ENCODE measurements around the gene TEX22. TPM values are rescaled to one million over a fixed set of nuclear protein-coding genes. Genes with fewer than 3 reads are reported as not detected.

The TEX22 gene, protein sequence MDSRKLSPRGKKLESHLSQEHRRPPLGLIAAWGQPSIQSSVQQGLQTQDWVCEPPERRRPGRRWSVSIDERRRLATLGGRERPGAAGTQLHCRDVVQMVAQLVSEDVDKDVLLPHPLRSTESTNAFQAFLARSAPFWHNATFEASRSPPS
- total RNA-seq (1 to 10 TPM in 1 of 2 donors, under 1 TPM in 1; 0.60 to 1.7 TPM), total RNA-seq (1.7 to 2.8 reads per million in 2 donors)

DNA sequence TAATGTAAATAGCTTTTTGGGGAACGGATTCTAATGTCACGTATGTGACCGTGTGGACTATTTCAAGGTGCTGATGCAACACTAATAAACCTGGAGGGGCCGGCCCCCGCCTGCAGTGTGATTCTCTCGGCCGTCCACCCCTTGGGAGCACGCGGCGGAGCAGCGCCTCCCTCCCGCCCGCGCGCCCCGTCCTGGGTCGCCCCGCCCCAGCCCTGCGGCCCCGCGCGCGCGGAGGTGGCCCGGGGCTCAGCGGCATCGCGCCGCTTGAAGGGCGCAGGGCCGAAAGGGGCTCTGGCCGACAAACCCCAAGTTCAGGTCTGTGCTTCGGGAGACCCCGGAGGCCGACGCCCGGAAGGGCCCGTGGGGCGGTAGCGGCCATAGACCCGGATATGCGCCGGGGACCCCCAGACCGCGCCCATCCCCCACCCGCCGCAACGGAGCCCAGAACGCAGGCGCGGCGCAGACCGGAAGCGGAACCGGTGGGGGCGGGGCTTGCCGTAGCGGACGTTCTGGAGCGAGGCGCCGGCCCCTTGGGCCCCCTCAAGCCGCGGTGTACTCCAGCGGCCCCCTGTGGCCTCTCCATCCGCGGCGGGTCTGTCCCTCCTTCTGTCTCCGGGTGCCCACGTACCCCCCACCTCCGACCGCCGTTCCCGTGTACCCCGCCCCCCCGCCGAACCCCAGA is at the start of gene TEX22:
TSS of gene TEX22 (plus strand) at position 495 of the 682 bp plus-strand sequence. CDS start 803 bp downstream, outside the sequence.
- Mint-ChIP-seq H3K4me3 (peak within 1 kb of the TSS; percentile 86), H3K27me3 (no peaks in the 10 kb centered on the region), H3K36me3 (ENCODE audit: low read depth) (peaks cover 4% of the 10 kb centered on the region), H3K4me1 (no peaks in the 10 kb centered on the region), H3K27ac (peak within 1 kb of the TSS; percentile 51)
- DNase-seq, result peak; percentile 75 to 84 (median 81)
- peak; percentile 90 for ATAC-seq
- H3K9me3 ChIP-seq (ENCODE audit: control insufficient read depth, low read length, poor library complexity, severe bottlenecking), result no peaks in the 10 kb centered on the region

DNA sequence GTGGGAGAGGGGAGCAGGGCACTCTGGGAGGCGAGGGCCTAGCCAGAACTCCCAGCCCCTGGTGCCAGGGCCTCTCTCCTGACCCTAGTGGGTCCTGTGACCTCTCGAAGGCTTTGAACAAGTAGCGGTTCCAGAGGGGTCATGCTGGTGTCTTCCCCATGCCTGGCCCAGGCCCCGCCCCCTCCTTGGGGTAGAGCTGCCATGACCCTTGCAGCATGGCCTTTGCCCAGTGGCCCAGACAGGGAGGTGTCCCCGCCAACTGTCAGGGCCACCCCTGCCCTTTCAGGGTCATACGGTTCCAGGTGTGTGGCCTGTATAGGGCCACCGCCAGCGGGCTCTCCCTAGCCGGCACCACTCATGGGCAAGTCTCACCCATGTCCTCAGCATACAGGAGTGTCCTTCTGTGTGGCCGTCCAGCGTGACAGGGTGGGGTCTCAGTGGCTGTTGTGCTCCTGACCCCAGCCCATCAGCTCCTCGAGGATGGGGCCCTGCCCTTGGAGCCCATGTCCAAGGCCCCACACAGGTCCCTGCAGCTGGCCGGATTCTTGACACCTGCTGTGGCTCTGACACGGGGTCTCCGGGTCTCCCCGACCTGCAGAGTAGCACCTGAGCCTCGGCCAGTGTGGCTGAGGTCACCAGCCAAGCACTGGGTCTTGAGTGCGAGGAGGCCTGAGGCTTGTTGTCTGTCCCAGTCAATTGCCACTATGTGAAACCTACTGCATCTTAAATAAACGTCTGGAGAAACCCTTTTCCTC is 49.2 kb upstream of the TEX22 start:
- Mint-ChIP-seq H3K27ac (no peak overlapping the region), H3K36me3 (ENCODE audit: low read depth) (no peaks in the 10 kb centered on the region), H3K27me3 (no peaks in the 10 kb centered on the region), H3K4me1 (peaks cover 2% of the 10 kb centered on the region), H3K4me3 (no peak overlapping the region)
- DNase-seq (no peak), ATAC-seq (no peak)
- no peaks in the 10 kb centered on the region for H3K9me3 ChIP-seq (ENCODE audit: control insufficient read depth, low read length, poor library complexity, severe bottlenecking)

DNA sequence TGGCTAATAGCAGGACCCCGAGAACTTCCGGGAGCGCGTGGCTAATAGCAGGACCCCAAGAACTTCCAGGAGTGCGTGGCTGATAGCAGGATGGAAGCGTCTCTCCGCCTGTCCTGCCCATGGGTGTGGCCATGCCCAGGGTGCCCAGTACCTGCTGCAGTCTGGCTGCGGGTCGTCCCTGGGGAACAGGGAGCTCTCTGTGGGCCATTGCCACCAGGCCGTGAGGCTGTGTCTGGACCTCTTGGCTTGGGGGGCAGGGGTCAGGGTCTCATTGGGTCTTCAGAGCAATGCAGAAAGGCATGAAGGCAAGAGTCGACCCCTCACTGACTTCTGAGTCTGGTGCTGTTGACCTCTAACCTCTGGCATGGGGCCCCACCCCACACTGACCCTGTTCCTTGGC is 48.3 kb upstream of the TEX22 start:
- ATAC-seq, result no peak
- DNase-seq, result no peak
- Mint-ChIP-seq H3K36me3 (ENCODE audit: low read depth) (no peaks in the 10 kb centered on the region), H3K4me1 (peaks cover 2% of the 10 kb centered on the region), H3K4me3 (no peak overlapping the region), H3K27ac (no peak overlapping the region), H3K27me3 (no peaks in the 10 kb centered on the region)
- no peaks in the 10 kb centered on the region for H3K9me3 ChIP-seq (ENCODE audit: control insufficient read depth, low read length, poor library complexity, severe bottlenecking)

DNA sequence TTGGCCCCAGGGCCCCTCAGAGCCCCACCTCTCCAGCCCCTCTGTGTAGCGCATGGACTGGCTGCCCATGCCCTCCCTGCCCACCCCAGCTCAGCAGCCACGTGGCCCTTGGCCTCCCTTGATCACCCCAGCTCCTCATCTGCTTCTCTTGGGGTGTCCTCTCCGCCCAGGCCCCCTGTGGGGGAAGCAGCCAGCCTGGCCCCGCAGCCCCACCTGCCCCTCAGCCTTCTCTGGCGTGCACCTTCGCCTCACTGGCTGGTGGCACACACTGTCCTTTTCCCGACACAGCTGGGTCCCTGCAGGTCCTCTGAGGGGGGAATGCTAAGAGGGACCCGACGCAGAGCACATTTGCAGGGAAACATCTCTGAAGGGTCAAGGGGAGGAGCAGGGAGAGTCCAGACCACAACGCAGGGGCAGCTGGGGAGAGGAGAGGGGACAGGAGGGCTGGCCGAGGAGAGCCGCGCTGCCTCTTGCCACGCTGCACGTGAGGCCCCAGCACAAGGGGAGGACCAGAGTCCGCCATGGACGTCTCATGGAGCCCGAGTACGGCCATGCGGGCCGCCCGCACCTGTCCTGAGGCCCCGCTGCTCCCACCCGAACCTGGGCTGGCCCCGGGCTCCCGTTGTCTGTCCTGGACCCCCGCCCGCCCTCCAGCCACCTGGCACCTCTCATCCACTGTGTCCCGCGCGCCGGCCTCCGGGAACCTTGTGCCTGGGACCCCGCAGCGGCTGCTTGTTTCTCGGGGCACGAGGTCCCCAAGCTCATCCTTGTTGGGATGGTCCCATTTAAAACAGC is 47.7 kb upstream of the TEX22 start:
- ATAC-seq (no peak), DNase-seq (no peak)
- Mint-ChIP-seq H3K27ac (no peak overlapping the region), H3K36me3 (ENCODE audit: low read depth) (no peaks in the 10 kb centered on the region), H3K4me3 (no peak overlapping the region), H3K27me3 (no peaks in the 10 kb centered on the region), H3K4me1 (peaks cover 2% of the 10 kb centered on the region)
- no peaks in the 10 kb centered on the region for H3K9me3 ChIP-seq (ENCODE audit: control insufficient read depth, low read length, poor library complexity, severe bottlenecking)

DNA sequence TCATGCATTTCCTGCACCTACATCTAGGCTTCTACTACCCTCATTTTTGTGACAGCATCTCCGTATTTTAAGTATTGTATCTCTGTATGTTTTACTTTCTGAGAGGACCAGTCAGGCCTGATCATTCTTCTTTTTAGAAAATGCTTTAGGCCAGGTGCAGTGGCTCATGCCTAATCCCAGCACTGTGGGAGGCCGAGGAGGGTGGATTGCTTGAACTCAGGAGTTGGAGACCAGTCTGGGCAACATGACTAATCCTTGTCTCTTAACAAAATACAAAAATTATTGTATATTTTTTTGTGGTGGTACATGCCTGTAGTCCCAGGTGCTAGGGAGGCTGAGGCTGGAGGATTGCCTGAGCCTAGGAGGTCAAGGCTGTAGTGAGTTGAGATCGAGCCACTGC is 46.9 kb upstream of the TEX22 start:
- Mint-ChIP-seq H3K4me1 (peaks cover 2% of the 10 kb centered on the region), H3K27ac (no peak overlapping the region), H3K27me3 (no peaks in the 10 kb centered on the region)

DNA sequence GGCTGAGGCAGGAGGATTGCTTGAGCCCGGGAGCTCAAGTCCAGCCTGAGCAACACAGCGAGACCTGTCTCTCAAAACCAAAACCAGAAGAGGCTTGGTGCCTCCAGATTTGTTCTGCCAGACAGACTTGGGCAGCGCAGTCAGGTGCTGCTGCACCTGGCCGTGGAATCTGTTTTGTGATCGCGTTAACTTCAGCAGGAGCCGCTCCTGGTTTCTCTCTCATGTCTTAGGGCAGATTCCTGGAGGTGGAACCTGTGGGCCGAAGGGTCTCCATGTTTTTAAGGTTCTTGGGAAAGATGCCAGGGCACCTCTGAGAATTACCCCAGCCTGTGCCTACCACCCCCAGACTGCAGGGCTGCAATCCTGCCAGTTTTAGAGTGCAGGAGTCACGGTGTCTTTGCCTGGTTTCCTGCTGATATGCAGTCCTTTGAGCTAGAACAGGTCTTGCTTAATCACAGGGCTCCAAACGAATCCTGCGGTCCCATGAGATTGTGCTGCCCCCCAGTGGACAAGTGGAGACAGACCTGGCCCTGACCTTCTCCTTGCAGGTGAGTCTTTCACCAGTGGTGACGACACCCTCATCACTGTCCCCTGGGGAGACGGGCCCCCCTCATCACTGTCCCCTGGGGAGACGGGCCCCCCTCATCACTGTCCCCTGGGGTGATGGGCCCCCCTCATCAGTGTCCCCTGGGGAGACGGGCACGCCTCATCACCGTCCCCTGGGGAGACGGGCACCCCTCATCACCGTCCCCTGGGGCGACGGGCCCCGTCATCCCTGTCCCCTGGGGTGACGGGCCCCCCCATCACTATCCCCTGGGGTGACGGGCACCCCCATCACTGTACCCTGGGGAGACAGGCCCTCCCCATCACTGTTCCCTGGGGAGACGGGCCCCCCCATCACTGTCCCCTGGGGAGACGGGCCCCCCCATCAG is 46.2 kb upstream of the TEX22 start:
- ATAC-seq, result peak; percentile 98
- no peak overlapping the region for H3K4me3 Mint-ChIP-seq
- peaks cover 2% of the 10 kb centered on the region for H3K4me1 Mint-ChIP-seq
- no peaks in the 10 kb centered on the region for H3K36me3 Mint-ChIP-seq (ENCODE audit: low read depth)
- no peaks in the 10 kb centered on the region for H3K9me3 ChIP-seq (ENCODE audit: control insufficient read depth, low read length, poor library complexity, severe bottlenecking)
- peak; percentile 58 to 90 (median 67) for DNase-seq
- H3K27ac Mint-ChIP-seq, result no peak overlapping the region
- H3K27me3 Mint-ChIP-seq, result no peaks in the 10 kb centered on the region

More for the DNA sequence above, 46.9 kb upstream of the TEX22 start:
- Mint-ChIP-seq H3K4me3 (no peak overlapping the region), H3K36me3 (ENCODE audit: low read depth) (no peaks in the 10 kb centered on the region)
- H3K9me3 ChIP-seq (ENCODE audit: control insufficient read depth, low read length, poor library complexity, severe bottlenecking), result no peaks in the 10 kb centered on the region
- ATAC-seq (no peak), DNase-seq (no peak)

DNA sequence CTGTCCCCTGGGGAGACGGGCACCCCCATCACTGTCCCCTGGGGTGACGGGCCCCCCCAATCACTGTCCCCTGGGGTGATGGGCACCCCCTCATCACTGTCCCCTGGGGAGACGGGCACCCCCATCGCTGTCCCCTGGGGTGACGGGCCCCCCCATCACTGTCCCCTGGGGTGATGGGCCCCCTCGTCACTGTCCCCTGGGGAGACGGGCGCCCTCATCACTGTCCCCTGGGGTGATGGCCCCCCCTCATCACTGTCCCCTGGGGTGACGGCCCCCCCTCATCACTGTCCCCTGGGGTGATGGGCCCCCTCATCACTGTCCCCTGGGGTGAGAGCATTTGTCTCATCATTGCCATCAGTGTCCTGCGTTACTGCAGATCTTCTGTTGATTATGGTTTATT is 45.2 kb upstream of the TEX22 start:
- no peaks in the 10 kb centered on the region for H3K9me3 ChIP-seq (ENCODE audit: control insufficient read depth, low read length, poor library complexity, severe bottlenecking)
- Mint-ChIP-seq H3K4me1 (peaks cover 2% of the 10 kb centered on the region), H3K36me3 (ENCODE audit: low read depth) (no peaks in the 10 kb centered on the region), H3K27me3 (no peaks in the 10 kb centered on the region), H3K27ac (no peak overlapping the region), H3K4me3 (no peak overlapping the region)
- no peak for ATAC-seq
- no peak for DNase-seq

DNA sequence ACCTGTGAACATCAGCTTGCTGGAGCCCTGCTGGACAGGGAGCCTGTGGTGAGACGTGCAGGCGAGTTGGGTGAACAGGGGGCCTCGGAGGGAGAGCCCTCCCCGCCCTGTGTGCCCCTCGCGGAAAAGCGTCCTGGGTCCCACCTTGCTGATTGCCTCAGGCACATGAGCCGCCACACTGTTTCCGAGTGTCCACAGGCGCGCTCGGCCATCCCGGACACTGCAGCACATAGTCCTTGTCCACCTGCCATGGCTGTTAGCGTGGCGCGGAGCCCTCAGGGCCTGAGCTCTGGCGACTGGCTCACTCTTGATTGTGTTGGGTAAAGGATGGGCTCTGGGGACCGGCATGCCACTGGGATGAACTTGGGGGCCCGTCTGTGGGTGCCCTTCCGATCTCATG is 43.8 kb upstream of the TEX22 start:
- Mint-ChIP-seq H3K36me3 (ENCODE audit: low read depth) (no peaks in the 10 kb centered on the region), H3K27ac (no peak overlapping the region), H3K4me1 (peaks cover 2% of the 10 kb centered on the region), H3K27me3 (no peaks in the 10 kb centered on the region), H3K4me3 (no peak overlapping the region)
- no peaks in the 10 kb centered on the region for H3K9me3 ChIP-seq (ENCODE audit: control insufficient read depth, low read length, poor library complexity, severe bottlenecking)
- ATAC-seq, result no peak
- DNase-seq, result no peak

DNA sequence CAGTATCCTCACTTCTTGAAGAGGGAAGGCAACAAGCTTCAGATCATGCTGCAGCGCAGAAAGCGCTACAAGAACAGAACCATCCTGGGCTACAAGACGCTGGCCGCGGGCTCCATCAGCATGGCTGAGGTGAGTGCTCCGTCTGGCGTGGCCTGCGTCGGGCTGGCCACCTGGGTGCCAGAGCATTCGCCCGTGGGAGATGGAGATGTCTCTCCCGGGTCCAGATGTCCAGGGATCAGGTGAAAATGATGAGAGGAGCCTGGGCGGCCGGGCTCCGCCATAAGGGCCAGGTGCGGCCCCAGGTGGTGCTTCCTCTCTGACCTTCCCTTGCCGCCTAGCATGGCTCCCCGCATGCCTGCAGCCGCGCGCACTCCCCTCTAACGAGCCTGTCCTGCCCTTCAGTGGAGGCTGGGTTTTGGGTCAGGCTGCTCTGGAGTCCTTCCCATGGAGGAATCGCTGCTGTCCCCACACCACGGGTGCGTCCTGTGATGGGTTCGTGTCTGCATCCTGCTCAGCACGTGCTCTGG is 43.2 kb upstream of the TEX22 start:
- Mint-ChIP-seq H3K27me3 (no peaks in the 10 kb centered on the region), H3K27ac (no peak overlapping the region), H3K4me1 (peaks cover 2% of the 10 kb centered on the region), H3K4me3 (no peak overlapping the region), H3K36me3 (ENCODE audit: low read depth) (no peaks in the 10 kb centered on the region)
- no peak for ATAC-seq
- no peaks in the 10 kb centered on the region for H3K9me3 ChIP-seq (ENCODE audit: control insufficient read depth, low read length, poor library complexity, severe bottlenecking)
- no peak for DNase-seq

DNA sequence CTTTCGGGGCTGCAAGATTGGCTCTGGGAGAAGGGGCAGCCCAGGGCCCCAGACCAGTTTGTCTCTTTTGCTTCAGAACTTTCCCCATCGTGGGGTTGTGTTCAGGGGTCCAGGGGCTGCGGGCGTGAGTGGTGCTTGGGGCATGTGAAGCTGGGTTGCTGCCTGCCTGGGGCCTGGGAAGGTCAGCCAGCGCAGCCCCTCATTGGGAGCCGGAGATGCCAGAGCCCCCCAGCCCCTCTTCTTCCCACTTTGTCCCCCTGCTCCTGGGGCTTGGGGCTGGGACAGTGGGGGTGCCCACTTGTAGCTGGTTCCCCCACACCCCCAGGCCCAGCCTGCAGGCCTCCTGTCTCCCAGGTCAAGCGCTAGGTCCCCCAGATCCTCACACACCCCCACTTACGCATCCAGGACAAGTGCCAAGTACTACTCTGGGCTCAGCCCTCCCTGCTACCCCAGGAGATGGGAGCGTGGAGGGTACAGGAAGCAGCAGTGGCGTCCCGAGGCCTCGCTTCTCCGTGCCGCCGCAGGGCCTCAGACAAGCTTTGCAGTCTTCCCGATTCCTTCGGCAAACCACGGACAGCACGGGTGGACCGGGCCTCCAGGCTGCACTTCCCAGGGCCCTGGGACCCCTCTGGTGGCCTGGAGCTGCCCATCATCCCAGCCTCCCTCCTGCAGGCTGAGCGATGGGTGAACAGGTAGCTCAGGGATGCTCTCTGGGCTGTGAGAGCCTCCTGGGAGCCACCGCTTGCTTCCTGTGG is 42.3 kb upstream of the TEX22 start:
- H3K27ac Mint-ChIP-seq, result no peak overlapping the region
- no peak overlapping the region for H3K4me3 Mint-ChIP-seq
- H3K36me3 Mint-ChIP-seq (ENCODE audit: low read depth), result no peaks in the 10 kb centered on the region
- H3K9me3 ChIP-seq (ENCODE audit: control insufficient read depth, low read length, poor library complexity, severe bottlenecking), result no peaks in the 10 kb centered on the region
- ATAC-seq, result no peak
- peaks cover 2% of the 10 kb centered on the region for H3K4me1 Mint-ChIP-seq
- H3K27me3 Mint-ChIP-seq, result no peaks in the 10 kb centered on the region
- DNase-seq, result no peak

DNA sequence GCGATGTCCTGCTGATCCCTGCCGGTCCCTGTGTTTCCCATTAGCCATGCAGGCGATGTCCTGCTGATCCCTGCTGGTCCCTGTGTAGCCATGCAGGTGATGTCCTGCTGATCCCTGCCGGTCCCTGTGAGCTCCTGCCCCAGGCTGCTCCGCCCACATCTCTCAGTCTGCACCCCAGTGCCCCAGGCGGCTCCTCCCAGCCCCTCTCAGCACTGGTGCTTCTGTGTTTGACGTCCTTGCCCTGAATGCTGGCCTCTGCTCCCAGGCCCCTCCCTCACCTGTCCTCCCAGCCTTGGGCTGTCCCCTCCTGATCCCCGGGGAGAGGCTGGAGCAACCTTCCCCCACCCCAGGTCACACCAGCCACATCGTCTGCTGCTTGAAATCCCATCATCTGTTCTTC is 41.4 kb upstream of the TEX22 start:
- Mint-ChIP-seq H3K27ac (no peak overlapping the region), H3K4me1 (peaks cover 2% of the 10 kb centered on the region), H3K27me3 (no peaks in the 10 kb centered on the region), H3K36me3 (ENCODE audit: low read depth) (no peaks in the 10 kb centered on the region), H3K4me3 (no peak overlapping the region)
- no peak for DNase-seq
- ATAC-seq, result no peak
- no peaks in the 10 kb centered on the region for H3K9me3 ChIP-seq (ENCODE audit: control insufficient read depth, low read length, poor library complexity, severe bottlenecking)

Measured in T-helper 17 cell (primary cell).